HepG2 (cell line): ENCODE measurements around the gene TTC39B. TPM values are rescaled to one million over a fixed set of nuclear protein-coding genes. Genes with fewer than 3 reads are reported as not detected.

Source experiments
- ATF5 ChIP-seq: sonication (generic); formaldehyde crosslinking; IDR thresholded peaks from 2 replicates; pipeline ENCODE4 v1.4.0; 2020; ENCODE audit warnings: mild to moderate bottlenecking, low read depth, missing genetic modification reagents
- BCL3 ChIP-seq: sonication (generic); formaldehyde crosslinking; IDR thresholded peaks from 2 replicates; pipeline ENCODE4 v1.5.1; 2020; ENCODE audit warnings: mild to moderate bottlenecking, missing genetic modification reagents, moderate library complexity
- BHLHE40 ChIP-seq: IDR thresholded peaks from 2 replicates; pipeline ENCODE4 v1.6.1; 2011; ENCODE audit warnings: low read length, improper control_type of control experiment
- ELF3 ChIP-seq: IDR thresholded peaks from 2 replicates; pipeline ENCODE4 v1.6.1; 2016; ENCODE audit warnings: missing genetic modification reagents, missing compliant biosample characterization
- HOMEZ ChIP-seq: IDR thresholded peaks from 2 replicates; pipeline ENCODE4 v1.6.1; 2016; ENCODE audit warnings: low read depth
- LBX2 ChIP-seq: sonication (generic); formaldehyde crosslinking; IDR thresholded peaks from 2 replicates; pipeline ENCODE4 v1.5.0; 2020; ENCODE audit warnings: missing genetic modification reagents, mild to moderate bottlenecking, borderline replicate concordance
- MAX ChIP-seq: IDR thresholded peaks from 2 replicates; pipeline ENCODE4 v1.6.1; 2012; ENCODE audit warnings: inconsistent platforms
- MIER3 ChIP-seq: IDR thresholded peaks from 2 replicates; pipeline ENCODE4 v1.6.1; 2016; ENCODE audit warnings: missing compliant biosample characterization, borderline replicate concordance
- MLX ChIP-seq: IDR thresholded peaks from 2 replicates; pipeline ENCODE4 v1.6.1; 2016
- MXD4 ChIP-seq: IDR thresholded peaks from 2 replicates; pipeline ENCODE4 v1.6.1; 2016; ENCODE audit warnings: mild to moderate bottlenecking, missing biosample characterization, missing genetic modification reagents
- NFRKB ChIP-seq: fragments of 450-650 bp; IDR thresholded peaks from 2 replicates; pipeline ENCODE4 v1.6.1; 2017
- NPAS2 ChIP-seq: sonication (generic); formaldehyde crosslinking; IDR thresholded peaks from 2 replicates; pipeline ENCODE4 v1.8.0; 2022; ENCODE audit warnings: mild to moderate bottlenecking, missing genetic modification reagents, borderline replicate concordance
- NR2F6 ChIP-seq, 2 experiments: IDR thresholded peaks; 2 replicates each; pipeline ENCODE4 v1.6.1; 2016; ENCODE audit warnings: antibody characterized with exemption in 1 of 2, mild to moderate bottlenecking in 1 of 2
- PCBP1 ChIP-seq: fragments of 200-400 bp; formaldehyde crosslinking; IDR thresholded peaks from 2 replicates; pipeline ENCODE4 v1.6.1; 2017; ENCODE audit warnings: mild to moderate bottlenecking, low read depth, low read length, borderline replicate concordance
- SIX4 ChIP-seq: sonication (generic); formaldehyde crosslinking; IDR thresholded peaks from 2 replicates; pipeline ENCODE4 v1.4.0; 2020; ENCODE audit warnings: missing genetic modification reagents
- SP2 ChIP-seq: sonication (generic); formaldehyde crosslinking; IDR thresholded peaks from 2 replicates; pipeline ENCODE4 v1.5.1; 2020; ENCODE audit warnings: mild to moderate bottlenecking, missing genetic modification reagents
- ZNF276 ChIP-seq: sonication (generic); formaldehyde crosslinking; IDR thresholded peaks from 2 replicates; pipeline ENCODE4 v1.4.0; 2020; ENCODE audit warnings: mild to moderate bottlenecking, low read depth, missing genetic modification reagents
- ZNF549 ChIP-seq: sonication (generic); formaldehyde crosslinking; IDR thresholded peaks from 2 replicates; pipeline ENCODE4 v1.5.0; 2020; ENCODE audit warnings: missing genetic modification reagents
- ZNF550 ChIP-seq: sonication (generic); formaldehyde crosslinking; IDR thresholded peaks from 2 replicates; pipeline ENCODE4 v1.4.0; 2020; ENCODE audit warnings: mild to moderate bottlenecking, missing genetic modification reagents, borderline replicate concordance
- ZNF556 ChIP-seq: sonication (generic); formaldehyde crosslinking; IDR thresholded peaks from 2 replicates; pipeline ENCODE4 v1.4.0; 2020; ENCODE audit warnings: mild to moderate bottlenecking, missing genetic modification reagents, borderline replicate concordance
- ZNF567 ChIP-seq: sonication (generic); formaldehyde crosslinking; IDR thresholded peaks from 2 replicates; pipeline ENCODE4 v1.8.1; 2023; ENCODE audit warnings: mild to moderate bottlenecking, missing genetic modification reagents, borderline replicate concordance
- ZNF674 ChIP-seq: sonication (generic); formaldehyde crosslinking; IDR thresholded peaks from 2 replicates; pipeline ENCODE4 v1.5.0; 2020; ENCODE audit warnings: low read depth, mild to moderate bottlenecking, missing genetic modification reagents
- polyA plus RNA-seq, 8 experiments: library from polyadenylated mRNA; depleted of rRNA in 3 of 8; stranded (reverse) in 7 of 8; unstranded in 1 of 8; fragments of >200 nt; fragmentation: Illumina TruSeq in 4 of 8; extraction: Trizol in 4 of 8; gene quantifications; 2 replicates each; pipeline versions ENCODE4 v1.2.1 to v1.2.3, GENCODE V29; 2011 to 2016; ENCODE audit warnings: low read depth in 4 of 8, missing spikeins in 1 of 8, mixed read lengths in 1 of 8; ENCODE audit not compliant: insufficient read depth in 1 of 8
- total RNA-seq, 5 experiments: library from RNA; depleted of rRNA; stranded (reverse); fragments of >200 nt; fragmentation: Illumina TruSeq; extraction: Trizol; gene quantifications; 2 replicates each; pipeline ENCODE4 v1.2.3, GENCODE V29; 2016; ENCODE audit warnings: low read depth in 1 of 5

TTC39B gene
- total and polyA plus RNA-seq, 2 of the 13 experiments (the other 11 are each of a cell fraction or from before 2014, with no cell fraction given), result 14.3 to 19.4 TPM

- TF ChIP-seq SIX4, result no peak
- TF ChIP-seq BHLHE40, result 0 out of 2 replicates have a peak, but pooled peaks have one; percentile 13
- TF ChIP-seq MXD4 (CRISPR knock-in tag), result no peak
- no peak for TF ChIP-seq SP2 (CRISPR knock-in tag)
- no peak for TF ChIP-seq PCBP1
- no peak for TF ChIP-seq ATF5
- peak; percentile 59 for TF ChIP-seq ELF3 (CRISPR knock-in tag)
- no peak for TF ChIP-seq ZNF556 (CRISPR knock-in tag)
- TF ChIP-seq MLX, result 0 out of 2 replicates have a peak, but pooled peaks have one; percentile 23
- TF ChIP-seq ZNF276 (CRISPR knock-in tag), result no peak
- TF ChIP-seq ZNF674 (CRISPR knock-in tag), result no peak
- TF ChIP-seq LBX2 (CRISPR knock-in tag), result no peak
- TF ChIP-seq HOMEZ (CRISPR knock-in tag), result peak; percentile 99
- TF ChIP-seq ZNF550, result no peak
- no peak for TF ChIP-seq ZNF549 (CRISPR knock-in tag)
- no peak for TF ChIP-seq NPAS2
- TF ChIP-seq MAX, result peak; percentile 37; the same call in 1 of the 2 replicates
- TF ChIP-seq NR2F6 (IDR thresholded peaks at IDR 0.05), result peak; percentile 50
- TF ChIP-seq NR2F6 (CRISPR knock-in tag; IDR thresholded peaks at IDR 0.05), result peak; percentile 36; the same call in 1 of the 2 replicates
- no peak for TF ChIP-seq NFRKB
- TF ChIP-seq BCL3 (CRISPR knock-in tag), result no peak
- no peak for TF ChIP-seq ZNF567
- TF ChIP-seq MIER3 (CRISPR knock-in tag), result no peak
Measured at GRCh38 chr9:15253786-15254185, 53.2 kb downstream of the TTC39B start (continued).
